ENCODE data around the gene CACNB3. TPM values are rescaled to one million over a fixed set of nuclear protein-coding genes. Genes with fewer than 3 reads are reported as not detected.

The CACNB3 gene
- total and polyA plus RNA-seq, 2 donors (not counting 1 experiment from before 2014, with no cell fraction given): 1.6 to 4.0 TPM

DNA sequence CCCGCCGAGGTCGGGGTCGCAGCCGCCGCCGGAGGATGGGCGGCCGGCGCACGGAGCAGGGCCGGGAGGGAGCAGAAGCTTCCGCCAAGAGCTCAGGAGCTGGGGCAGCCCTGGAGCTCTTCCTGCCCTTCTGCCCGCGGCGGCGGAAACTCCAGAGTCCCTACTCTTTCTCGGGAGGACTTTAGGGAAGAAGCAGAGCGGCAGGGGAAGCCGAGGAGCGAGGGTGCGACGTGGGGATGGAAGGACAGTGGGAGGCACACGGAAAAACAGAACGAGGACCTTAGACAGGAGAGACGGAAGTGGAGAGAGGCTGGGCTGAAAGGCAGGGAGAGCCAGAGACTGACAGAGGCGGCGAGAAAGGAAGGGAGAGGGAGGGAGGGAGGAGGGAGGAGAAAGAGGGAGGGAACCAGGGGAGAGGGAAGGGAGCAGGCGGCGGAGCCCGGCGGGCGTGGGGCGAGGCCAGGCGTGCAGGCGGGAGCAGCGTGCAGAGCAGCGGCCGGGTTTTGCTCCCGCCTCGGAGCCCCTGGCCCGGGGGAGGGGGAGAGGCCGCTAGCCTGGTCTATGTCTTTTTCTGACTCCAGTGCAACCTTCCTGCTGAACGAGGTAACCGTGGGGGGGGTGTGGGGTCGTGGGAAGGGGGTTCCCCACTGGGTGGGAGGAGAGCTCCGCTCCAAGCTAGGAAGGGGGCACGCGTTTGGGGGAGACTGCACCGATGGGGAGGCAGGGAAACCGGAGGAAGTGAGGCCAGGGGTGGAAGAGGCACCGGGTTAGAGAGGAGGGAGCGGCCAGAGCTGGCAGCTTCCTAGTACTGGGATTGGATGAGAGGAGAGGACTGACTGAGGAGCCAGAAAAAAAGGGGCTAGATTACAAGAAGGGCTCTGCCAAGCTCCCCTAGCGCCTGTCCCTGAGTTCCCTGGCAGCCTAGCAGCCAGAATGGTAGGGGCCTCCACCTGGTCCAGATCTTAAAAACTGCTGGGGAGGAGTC is 2.9 kb upstream of the CACNB3 start:
- H3K9me3 ChIP-seq (ENCODE audit: control extremely low read depth in 1 of 3, control insufficient read depth in 2 of 3, insufficient read depth in 1 of 3, low read length in 2 of 3): no peaks in the 10 kb centered on the region
- DNase-seq (peak; percentile 61), ATAC-seq (ENCODE audit: low read depth) (peak; percentile 14)
- TF ChIP-seq, protein P1, sequence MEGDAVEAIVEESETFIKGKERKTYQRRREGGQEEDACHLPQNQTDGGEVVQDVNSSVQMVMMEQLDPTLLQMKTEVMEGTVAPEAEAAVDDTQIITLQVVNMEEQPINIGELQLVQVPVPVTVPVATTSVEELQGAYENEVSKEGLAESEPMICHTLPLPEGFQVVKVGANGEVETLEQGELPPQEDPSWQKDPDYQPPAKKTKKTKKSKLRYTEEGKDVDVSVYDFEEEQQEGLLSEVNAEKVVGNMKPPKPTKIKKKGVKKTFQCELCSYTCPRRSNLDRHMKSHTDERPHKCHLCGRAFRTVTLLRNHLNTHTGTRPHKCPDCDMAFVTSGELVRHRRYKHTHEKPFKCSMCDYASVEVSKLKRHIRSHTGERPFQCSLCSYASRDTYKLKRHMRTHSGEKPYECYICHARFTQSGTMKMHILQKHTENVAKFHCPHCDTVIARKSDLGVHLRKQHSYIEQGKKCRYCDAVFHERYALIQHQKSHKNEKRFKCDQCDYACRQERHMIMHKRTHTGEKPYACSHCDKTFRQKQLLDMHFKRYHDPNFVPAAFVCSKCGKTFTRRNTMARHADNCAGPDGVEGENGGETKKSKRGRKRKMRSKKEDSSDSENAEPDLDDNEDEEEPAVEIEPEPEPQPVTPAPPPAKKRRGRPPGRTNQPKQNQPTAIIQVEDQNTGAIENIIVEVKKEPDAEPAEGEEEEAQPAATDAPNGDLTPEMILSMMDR (IDR thresholded peaks at IDR 0.05): no peak
- TF ChIP-seq EZH2 (IDR thresholded peaks at IDR 0.05; ENCODE audit: borderline replicate concordance, insufficient read depth, low read depth, low read length, poor library complexity, severe bottlenecking): no peak
- peak overlapping the region; percentile 91 for H3K9ac ChIP-seq (ENCODE audit: low read length)
- Mint-ChIP-seq H3K27ac (peak overlapping the region; percentile 26), H3K4me1 (peaks cover 29% of the 10 kb centered on the region), H3K4me3 (peak overlapping the region; percentile 96), H3K27me3 (peaks cover 12% of the 10 kb centered on the region), H3K9me3 (ENCODE audit: insufficient read depth) (no peaks in the 10 kb centered on the region)
- peak overlapping the region; percentile 100 for H3K4me2 ChIP-seq (replicated peaks; ENCODE audit: low read depth, low read length, poor library complexity, severe bottlenecking)
- peaks cover 13% of the 10 kb centered on the region for H4K20me1 ChIP-seq (ENCODE audit: control insufficient read depth, insufficient read depth, low read length, poor library complexity, severe bottlenecking)
- ChIA-PET POLR2A (interaction anchor here (0.9 kb wide), 2 partner anchors 37 to 980 kb away, joined by 3 read pairs; no protein-coding TSS in a partner anchor), CTCF (interaction anchor here (0.5 to 6.8 kb wide), 12 partner anchors 9 to 1332 kb away, joined by 3 to 57 read pairs (median 3); partner anchors contain the start of gene DDX23)
- peaks cover 0 to 31% (median 16%) of the 10 kb centered on the region in 4 experiments for H3K27me3 ChIP-seq (replicated peaks in 1 of 4; ENCODE audit: control extremely low read depth in 1 of 4, control insufficient read depth in 3 of 4, insufficient read depth in 4 of 4, low read length in 3 of 4)
- H3K27ac ChIP-seq (ENCODE audit: low read length in 2 of 2): peak overlapping the region in 1 of 2 donors; percentile 32
- H3K79me2 ChIP-seq (ENCODE audit: control insufficient read depth, insufficient read depth, low read length): no peaks in the 10 kb centered on the region
- H3K36me3 ChIP-seq (replicated peaks in 1 of 2; ENCODE audit: control extremely low read depth in 1 of 2, control insufficient read depth in 1 of 2, extremely low read depth in 1 of 2, insufficient read depth in 2 of 2, low read length in 1 of 2): no peaks in the 10 kb centered on the region
- peak overlapping the region; percentile 96 for H2AFZ ChIP-seq (ENCODE audit: insufficient read depth, low read depth, low read length, poor library complexity, severe bottlenecking)
- WGBS (ENCODE audit: insufficient coverage): 2% methylated on average over 50 of the region's 54 CpGs
- peaks cover 30 to 38% of the 10 kb centered on the region in 2 donors for H3K4me1 ChIP-seq (ENCODE audit: control insufficient read depth in 2 of 2, insufficient read depth in 2 of 2, low read length in 2 of 2)
- peak overlapping the region; percentile 38 to 84 (median 69) for H3K4me3 ChIP-seq (ENCODE audit: control extremely low read depth in 1 of 5, extremely low read depth in 1 of 5, insufficient read depth in 1 of 5, low read depth in 2 of 5, low read length in 4 of 5)
- intact Hi-C loops (cut with micrococcal nuclease): no loop called here
